ENCODE results near the gene DISP3.

The DISP3 gene

DNA sequence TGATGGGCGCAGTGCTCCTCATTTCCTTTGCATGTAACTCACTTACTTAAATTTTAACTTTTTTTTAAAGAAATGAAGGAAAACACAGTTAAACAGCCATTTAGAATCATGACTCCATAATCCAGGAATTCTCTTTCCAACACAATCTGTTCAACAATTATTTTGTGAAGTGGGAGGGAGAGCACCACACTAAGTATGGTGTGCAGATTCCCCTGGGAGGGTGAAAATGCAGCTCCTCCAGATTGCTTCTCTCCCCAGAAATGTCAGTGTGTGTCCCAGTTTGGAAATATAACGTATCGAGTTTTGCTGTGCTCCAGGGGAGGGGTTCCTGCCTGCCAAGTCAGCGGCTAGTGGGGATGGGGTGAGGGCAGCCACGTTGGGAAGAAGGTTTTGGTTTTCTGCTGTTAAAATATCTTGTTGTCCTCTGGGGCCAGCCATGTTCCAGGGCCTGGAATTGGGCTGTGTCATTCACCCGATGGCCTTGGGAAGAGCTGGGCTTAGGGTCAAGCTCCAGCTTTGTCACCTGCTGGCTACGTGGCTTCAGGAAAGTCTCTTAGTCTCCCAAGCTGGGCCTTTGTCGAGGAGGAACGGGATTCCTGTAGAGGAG lies 17.3 kb upstream of the DISP3 start:
- no peak for DNase-seq (ENCODE audit: low read depth in 2 of 2)

- no peak for DNase-seq (ENCODE audit: low read depth in 2 of 2)
Measured at GRCh38 chr1:11462224-11462923, 16.6 kb upstream of the DISP3 start.

- DNase-seq (ENCODE audit: low read depth in 2 of 2), result no peak
Measured at GRCh38 chr1:11463177-11463576, 15.8 kb upstream of the DISP3 start.

- DNase-seq (ENCODE audit: low read depth in 2 of 2), result no peak
Measured at GRCh38 chr1:11465307-11465706, 13.6 kb upstream of the DISP3 start.

GRCh38 chr1:11466416-11466815 lies 12.5 kb upstream of the DISP3 start:
- no peak for DNase-seq (ENCODE audit: low read depth in 2 of 2)

GRCh38 chr1:11468878-11469277 lies 10.1 kb upstream of the DISP3 start:
- no peak for DNase-seq (ENCODE audit: low read depth in 2 of 2)

- no peak for DNase-seq (ENCODE audit: low read depth in 2 of 2)
Measured at GRCh38 chr1:11470912-11471311, 8.0 kb upstream of the DISP3 start.

- no peak for DNase-seq (ENCODE audit: low read depth in 2 of 2)
Measured at GRCh38 chr1:11471473-11471872, 7.5 kb upstream of the DISP3 start.

- DNase-seq (ENCODE audit: low read depth in 2 of 2), result no peak
Measured at GRCh38 chr1:11472284-11472683, 6.7 kb upstream of the DISP3 start.

- no peak for DNase-seq (ENCODE audit: low read depth in 2 of 2)
Measured at GRCh38 chr1:11472741-11473140, 6.2 kb upstream of the DISP3 start.

DNA sequence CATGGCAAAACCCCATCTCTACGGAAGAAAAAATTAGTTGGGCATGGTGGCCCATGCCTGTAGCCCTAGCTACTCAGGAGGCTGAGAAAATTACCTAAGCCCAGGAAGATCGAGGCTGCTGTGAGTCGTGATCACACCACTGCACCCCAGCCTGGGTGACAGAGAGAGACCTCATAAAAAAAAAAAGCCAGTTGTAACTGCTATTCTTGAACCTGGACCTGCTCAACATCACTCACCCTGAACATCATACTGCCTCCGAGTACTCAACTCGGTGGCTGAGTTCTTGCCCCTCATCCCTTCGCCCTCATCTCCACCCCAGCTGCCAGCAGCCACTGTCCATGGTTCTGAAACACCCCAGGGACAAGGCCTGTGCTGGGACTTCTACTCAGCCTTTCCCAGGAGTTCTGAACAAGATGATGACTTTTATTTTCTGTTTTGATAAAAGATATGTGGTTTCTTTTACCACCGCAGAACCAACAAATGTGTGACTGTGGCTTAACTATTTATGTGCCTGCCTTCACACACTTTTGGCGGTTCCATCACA lies 5.4 kb upstream of the DISP3 start:
- DNase-seq (ENCODE audit: low read depth in 2 of 2), result peak in 1 of 2 donors; percentile 8

- DNase-seq (ENCODE audit: low read depth in 2 of 2), result no peak
Measured at GRCh38 chr1:11474826-11475225, 4.1 kb upstream of the DISP3 start.

DNA sequence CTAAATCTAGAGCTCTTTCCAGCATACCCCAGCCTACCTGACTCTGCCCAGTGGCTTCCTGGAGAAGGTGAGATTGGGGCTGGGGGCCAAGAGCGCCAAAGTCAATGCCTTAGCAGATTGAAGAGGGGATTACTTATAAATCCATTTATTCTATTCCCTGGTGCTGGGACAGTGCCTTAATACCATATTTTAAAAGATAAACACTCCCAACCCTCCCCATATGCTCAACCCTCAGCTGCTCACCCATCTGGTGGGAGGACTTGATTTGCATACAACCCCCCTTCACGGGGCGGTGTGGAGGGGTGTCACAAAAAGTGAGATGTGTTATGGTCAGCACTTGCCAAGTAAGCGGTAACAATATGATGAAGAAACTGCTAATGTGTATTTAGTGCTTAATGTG lies 3.2 kb upstream of the DISP3 start:
- no peak for DNase-seq (ENCODE audit: low read depth in 2 of 2)

GRCh38 chr1:11479375-11479979 lies 522 bp downstream of the DISP3 start:
- no peak for DNase-seq (ENCODE audit: low read depth in 2 of 2)

GRCh38 chr1:11481019-11481418 lies 2.1 kb downstream of the DISP3 start:
- DNase-seq (ENCODE audit: low read depth in 2 of 2), result no peak

- no peak for DNase-seq (ENCODE audit: low read depth in 2 of 2)
Measured at GRCh38 chr1:11482198-11482597, 3.2 kb downstream of the DISP3 start.

DNA sequence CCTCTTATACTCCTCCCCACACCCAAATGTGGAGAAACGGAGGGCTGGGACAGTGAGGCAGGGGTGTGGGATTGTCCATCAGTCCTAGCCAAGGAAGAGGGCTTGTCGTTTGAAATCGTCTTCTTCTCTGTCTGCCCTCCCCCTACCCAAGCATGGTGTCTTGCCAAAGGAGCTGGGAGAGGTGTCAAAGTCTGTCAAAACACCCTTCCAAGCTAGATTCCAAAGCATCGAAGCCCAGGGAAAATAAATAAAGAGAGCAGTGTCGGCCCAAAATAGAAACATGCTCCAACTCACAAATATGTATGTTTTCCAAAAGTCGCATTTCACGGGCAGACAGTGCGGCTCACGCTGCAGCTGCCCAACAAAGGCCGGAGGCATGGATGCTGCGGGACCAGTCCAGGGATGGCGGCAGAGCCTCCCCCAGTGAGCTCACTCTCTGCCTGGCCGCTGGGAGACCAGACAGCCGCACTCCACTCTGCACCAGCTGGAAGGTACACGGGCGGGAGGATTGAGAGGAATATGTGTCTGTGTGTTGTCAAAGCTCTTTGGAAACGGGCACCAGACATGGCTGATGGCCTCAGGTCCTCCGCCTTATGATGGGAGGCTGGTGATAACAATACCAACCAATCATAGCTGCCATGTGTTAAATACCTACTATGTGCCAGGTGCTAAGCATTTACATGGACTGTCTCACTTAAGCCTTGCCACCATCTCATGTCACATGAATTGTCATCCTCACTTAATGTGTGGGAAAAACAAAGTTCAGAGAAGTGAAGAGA lies 3.9 kb downstream of the DISP3 start:
- no peak for DNase-seq (ENCODE audit: low read depth in 2 of 2)

DNA sequence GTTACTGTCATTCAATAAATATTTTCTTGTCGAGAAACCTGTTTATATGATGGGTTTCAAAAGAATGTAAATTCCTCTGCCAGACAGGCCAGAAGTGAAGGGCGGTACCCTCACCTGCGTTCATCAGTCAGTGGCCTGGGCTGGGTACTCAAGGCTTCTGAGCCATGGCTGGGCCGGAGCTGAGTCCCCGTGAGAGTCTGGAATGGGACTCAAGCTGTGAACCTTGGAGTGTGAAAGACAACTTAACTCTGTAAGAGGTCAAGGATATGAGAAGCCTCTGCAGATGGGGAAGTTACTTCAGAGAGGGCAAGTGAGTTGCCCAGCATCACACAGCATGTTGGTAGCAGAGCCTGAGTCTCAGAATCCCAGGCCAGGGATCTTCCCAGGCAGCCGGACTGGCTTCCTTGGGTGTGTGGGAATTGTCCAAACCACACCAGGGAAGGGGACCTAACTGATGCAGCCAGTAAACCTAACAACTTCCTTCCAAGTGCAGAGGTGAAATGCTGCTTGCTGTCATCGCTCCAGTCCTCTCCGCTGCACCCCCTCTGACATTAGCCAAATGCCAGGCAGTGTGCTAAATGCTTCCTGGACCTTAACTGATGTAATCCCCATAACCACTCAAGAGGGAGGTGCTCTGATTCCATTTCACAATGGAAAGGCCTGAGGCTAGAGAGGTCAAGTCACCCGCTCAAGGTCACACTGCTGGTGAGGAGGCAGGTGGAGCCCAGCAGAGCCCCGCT lies 4.8 kb downstream of the DISP3 start:
- no peak for DNase-seq (ENCODE audit: low read depth in 2 of 2)

DNA sequence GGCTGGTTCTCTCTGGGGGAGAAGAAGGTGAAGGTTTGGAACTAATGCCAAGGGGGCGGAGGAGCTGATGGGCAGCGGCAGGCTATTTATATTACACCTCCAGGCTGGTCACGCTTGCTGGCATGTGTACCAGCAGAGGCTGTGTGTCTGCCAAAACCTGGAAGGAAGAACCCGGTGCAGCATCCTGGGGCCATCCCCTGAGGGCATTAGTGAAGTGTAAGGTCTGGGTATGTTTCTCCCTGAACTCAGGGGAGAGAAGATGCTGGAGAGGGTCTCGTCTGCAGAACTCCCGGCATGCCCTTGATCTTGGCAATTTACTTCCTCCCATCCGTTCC lies 5.3 kb downstream of the DISP3 start:
- no peak for DNase-seq (ENCODE audit: low read depth in 2 of 2)

- no peak for DNase-seq (ENCODE audit: low read depth in 2 of 2)
Measured at GRCh38 chr1:11485191-11485590, 6.2 kb downstream of the DISP3 start.

- no peak for DNase-seq (ENCODE audit: low read depth in 2 of 2)
Measured at GRCh38 chr1:11486231-11487009, 7.5 kb downstream of the DISP3 start.

All from stimulated activated CD4-positive, alpha-beta T cell treated with anti-CD3 and anti-CD28 coated beads, Interleukin-4, amount 100 ng/mL, for 48 hours (primary cell).